Esophagus muscularis mucosa (tissue), 4 donors: ENCODE measurements around the gene PRODH2. TPM values are rescaled to one million over a fixed set of nuclear protein-coding genes. Genes with fewer than 3 reads are reported as not detected.

ENCODE experiments used
- DNase-seq: peaks from one replicate; pipeline ENCODE4 v3.0.0-alpha.2; 2017; ENCODE audit errors: extremely low spot score
- H3K27ac ChIP-seq, 4 donors: fragments of 200-600 bp; sonication (generic); replicated peaks in 1 of 4; 1 replicate in 3 of 4; 2 replicates in 1 of 4; pipeline ENCODE4 v1.5.1; 2016 to 2019; ENCODE audit warnings: mild to moderate bottlenecking in 1 of 4
- H3K27me3 ChIP-seq, 4 donors: fragments of 200-600 bp; sonication (generic); one replicate each; pipeline versions ENCODE4 v1.5.1 to v1.6.0; 2016 to 2019
- H3K36me3 ChIP-seq, 4 donors: fragments of 200-600 bp; sonication (generic); one replicate each; pipeline ENCODE4 v1.5.1; 2016 to 2019
- H3K4me1 ChIP-seq, 4 donors: fragments of 200-600 bp; sonication (generic); one replicate each; pipeline ENCODE4 v1.5.1; 2016 to 2019
- H3K4me3 ChIP-seq, 4 donors: fragments of 200-600 bp; sonication (generic); 1 replicate in 2 of 4; 2 replicates in 2 of 4; pipeline ENCODE4 v1.5.1; 2016 to 2019; ENCODE audit warnings: mild to moderate bottlenecking in 4 of 4, moderate library complexity in 1 of 4
- H3K9me3 ChIP-seq, 4 donors: fragments of 200-600 bp; sonication (generic); 1 replicate in 3 of 4; 2 replicates in 1 of 4; pipeline ENCODE4 v1.5.1; 2016 to 2019
- EP300 ChIP-seq: sonication (generic); formaldehyde crosslinking; IDR thresholded peaks from one replicate; pipeline ENCODE4 v1.6.1; 2017; ENCODE audit warnings: antibody characterized with exemption
- POLR2A ChIP-seq: fragments of 450-650 bp; IDR thresholded peaks from one replicate; pipeline ENCODE4 v1.6.1; 2017; ENCODE audit warnings: antibody characterized with exemption, moderate library complexity, mild to moderate bottlenecking, low read depth
- POLR2AphosphoS5 ChIP-seq, 2 donors: sonication (generic); formaldehyde crosslinking; IDR thresholded peaks; one replicate each; pipeline ENCODE4 v1.6.1; 2017; ENCODE audit warnings: antibody characterized with exemption in 2 of 2
- WGBS: methylation state at CpG from one replicate; pipeline ENCODE4 v1.1.5; 2018; 5-methylcytosine and 5-hydroxymethylcytosine counted together
- intact Hi-C: fragments of 100-400 bp; cut with DNase I; formaldehyde crosslinking; loops from one replicate; pipeline ENCODE4 v1.15.1; 2023
- total RNA-seq, 4 donors: library from RNA; depleted of rRNA; stranded (reverse); fragments of >200 nt; gene quantifications; one replicate each; pipeline versions ENCODE4 v1.1.0 to v1.2.1, GENCODE V29; 2016
- TF ChIP-seq, protein P1 (sequence below), 3 experiments: fragments of 200-600 bp in 2 of 3; fragments of 450-650 bp in 1 of 3; sonication (generic) in 2 of 3; IDR thresholded peaks; one replicate each; pipeline ENCODE4 v1.5.1; 2017 to 2019; ENCODE audit warnings: antibody characterized with exemption in 3 of 3, mild to moderate bottlenecking in 2 of 3, moderate library complexity in 1 of 3

PRODH2 gene, protein sequence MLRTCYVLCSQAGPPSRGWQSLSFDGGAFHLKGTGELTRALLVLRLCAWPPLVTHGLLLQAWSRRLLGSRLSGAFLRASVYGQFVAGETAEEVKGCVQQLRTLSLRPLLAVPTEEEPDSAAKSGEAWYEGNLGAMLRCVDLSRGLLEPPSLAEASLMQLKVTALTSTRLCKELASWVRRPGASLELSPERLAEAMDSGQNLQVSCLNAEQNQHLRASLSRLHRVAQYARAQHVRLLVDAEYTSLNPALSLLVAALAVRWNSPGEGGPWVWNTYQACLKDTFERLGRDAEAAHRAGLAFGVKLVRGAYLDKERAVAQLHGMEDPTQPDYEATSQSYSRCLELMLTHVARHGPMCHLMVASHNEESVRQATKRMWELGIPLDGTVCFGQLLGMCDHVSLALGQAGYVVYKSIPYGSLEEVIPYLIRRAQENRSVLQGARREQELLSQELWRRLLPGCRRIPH
- total RNA-seq, result not detected

DNA sequence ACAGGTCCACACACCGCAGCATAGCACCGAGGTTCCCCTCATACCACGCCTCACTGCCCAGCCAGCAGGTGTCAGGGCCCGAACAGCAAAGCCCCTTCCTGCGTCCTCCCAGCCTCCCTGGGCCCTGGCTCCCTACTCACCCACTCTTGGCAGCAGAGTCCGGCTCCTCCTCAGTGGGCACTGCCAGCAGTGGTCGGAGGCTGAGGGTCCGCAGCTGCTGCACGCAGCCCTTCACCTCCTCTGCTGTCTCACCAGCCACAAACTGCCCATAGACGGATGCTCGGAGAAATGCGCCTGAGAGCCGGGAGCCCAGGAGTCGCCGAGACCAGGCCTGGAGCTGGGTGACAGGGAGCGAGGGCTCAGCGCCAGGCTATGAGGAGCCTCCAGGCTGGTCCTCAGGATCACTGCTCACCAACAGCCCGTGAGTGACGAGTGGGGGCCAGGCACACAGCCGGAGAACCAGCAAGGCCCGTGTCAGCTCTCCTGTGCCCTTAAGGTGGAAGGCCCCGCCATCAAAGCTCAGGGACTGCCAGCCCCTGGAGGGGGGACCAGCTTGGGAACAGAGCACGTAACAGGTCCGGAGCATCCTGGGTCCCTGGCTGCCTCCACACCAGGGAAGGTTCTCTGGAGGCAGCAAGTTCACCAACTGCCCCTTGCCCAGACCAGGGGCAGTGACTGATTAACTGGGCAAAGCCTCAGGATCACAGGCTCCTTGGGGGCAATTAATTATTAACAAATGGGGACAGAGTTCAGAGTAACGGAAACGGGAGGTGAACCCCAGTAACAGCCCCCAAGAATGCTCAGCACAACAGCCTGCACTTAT, at the start of gene PRODH2:
TSS of gene PRODH2 (minus strand) at position 626 of the 823 bp plus-strand sequence. CDS start at position 586, 40 bp downstream.
- TF ChIP-seq, protein P1, sequence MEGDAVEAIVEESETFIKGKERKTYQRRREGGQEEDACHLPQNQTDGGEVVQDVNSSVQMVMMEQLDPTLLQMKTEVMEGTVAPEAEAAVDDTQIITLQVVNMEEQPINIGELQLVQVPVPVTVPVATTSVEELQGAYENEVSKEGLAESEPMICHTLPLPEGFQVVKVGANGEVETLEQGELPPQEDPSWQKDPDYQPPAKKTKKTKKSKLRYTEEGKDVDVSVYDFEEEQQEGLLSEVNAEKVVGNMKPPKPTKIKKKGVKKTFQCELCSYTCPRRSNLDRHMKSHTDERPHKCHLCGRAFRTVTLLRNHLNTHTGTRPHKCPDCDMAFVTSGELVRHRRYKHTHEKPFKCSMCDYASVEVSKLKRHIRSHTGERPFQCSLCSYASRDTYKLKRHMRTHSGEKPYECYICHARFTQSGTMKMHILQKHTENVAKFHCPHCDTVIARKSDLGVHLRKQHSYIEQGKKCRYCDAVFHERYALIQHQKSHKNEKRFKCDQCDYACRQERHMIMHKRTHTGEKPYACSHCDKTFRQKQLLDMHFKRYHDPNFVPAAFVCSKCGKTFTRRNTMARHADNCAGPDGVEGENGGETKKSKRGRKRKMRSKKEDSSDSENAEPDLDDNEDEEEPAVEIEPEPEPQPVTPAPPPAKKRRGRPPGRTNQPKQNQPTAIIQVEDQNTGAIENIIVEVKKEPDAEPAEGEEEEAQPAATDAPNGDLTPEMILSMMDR (IDR thresholded peaks at IDR 0.05), result no peak
- TF ChIP-seq POLR2AphosphoS5 (IDR thresholded peaks at IDR 0.05) (no peak), EP300 (no peak), POLR2A (no peak)
- intact Hi-C loops, result no loop called here
- DNase-seq, result no peak
- Histone ChIP-seq H3K4me1 (no peaks in the 10 kb centered on the region), H3K36me3 (no peaks in the 10 kb centered on the region), H3K9me3 (no peaks in the 10 kb centered on the region), H3K27me3 (peaks cover 0 to 76% (median 0%) of the 10 kb centered on the region in 4 donors), H3K27ac (no peak within 1 kb of the TSS), H3K4me3 (no peak within 1 kb of the TSS)
- WGBS, result 72% methylated on average over 15 of the region's 26 CpGs

DNA sequence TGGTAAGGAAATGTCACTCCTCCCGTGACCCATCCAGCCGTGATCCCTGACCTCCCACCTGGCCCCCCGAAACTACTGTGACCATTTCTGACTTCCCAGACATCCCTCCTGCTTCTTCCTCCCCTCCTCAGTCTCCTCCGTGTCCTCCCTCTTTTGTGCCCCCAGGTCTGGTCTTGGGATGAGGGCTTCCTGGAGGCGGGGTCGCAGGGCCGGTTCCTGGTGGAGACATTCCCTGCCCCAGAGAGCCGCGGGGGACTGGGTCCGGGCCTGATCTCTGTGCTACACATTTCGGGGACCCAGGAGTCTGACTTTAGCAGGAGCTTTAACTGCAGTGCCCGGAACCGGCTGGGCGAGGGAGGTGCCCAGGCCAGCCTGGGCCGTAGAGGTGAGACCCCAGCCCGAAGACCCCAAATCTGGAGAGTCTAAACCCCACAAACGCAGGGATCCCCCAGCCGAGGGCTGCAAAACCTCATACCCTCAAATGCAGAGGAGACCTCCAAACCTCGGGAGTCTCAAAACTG, 49.1 kb upstream of the PRODH2 start:
- Histone ChIP-seq H3K4me3 (no peak overlapping the region), H3K9me3 (no peaks in the 10 kb centered on the region), H3K4me1 (peaks cover 4 to 16% (median 11%) of the 10 kb centered on the region in 4 donors), H3K36me3 (no peaks in the 10 kb centered on the region), H3K27ac (no peak overlapping the region), H3K27me3 (peaks cover under 1 to 79% (median 20%) of the 10 kb centered on the region in 4 donors)
- 60% methylated on average over 18 of the region's 19 CpGs for WGBS
- TF ChIP-seq POLR2AphosphoS5 (IDR thresholded peaks at IDR 0.05) (no peak), POLR2A (no peak), EP300 (no peak)
- TF ChIP-seq, protein P1 (IDR thresholded peaks at IDR 0.05), result no peak
- intact Hi-C loops, result no loop called here
- DNase-seq, result no peak

DNA sequence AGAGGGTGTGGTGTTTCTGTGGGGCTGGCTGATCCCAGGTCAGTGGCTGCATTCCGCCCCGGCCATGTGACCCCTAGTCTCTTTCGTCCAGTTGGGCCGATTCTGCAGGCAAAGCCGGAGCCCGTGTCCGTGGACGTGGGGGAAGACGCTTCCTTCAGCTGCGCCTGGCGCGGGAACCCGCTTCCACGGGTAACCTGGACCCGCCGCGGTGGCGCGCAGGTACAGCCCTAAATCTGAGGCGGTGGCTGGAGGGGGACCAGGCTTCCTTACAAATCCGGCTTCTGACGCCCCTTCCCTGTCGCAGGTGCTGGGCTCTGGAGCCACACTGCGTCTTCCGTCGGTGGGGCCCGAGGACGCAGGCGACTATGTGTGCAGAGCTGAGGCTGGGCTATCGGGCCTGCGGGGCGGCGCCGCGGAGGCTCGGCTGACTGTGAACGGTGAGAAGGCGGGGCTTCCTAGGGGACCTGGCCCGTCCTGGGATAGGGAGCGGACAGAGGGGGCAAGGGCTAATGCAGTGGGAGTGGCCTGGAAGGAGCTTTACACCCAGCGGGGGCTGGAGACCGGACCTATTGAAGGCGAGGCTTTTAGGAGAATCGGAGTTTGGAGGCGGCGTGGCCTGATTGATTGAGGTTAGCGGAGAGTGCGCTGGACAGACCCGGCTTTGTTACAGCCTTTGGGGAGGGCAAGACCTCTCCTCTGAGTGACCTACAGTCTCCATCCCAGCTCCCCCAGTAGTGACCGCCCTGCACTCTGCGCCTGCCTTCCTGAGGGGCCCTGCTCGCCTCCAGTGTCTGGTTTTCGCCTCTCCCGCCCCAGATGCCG, 48.4 kb upstream of the PRODH2 start:
- Histone ChIP-seq H3K4me3 (no peak overlapping the region), H3K9me3 (no peaks in the 10 kb centered on the region), H3K27me3 (peaks cover 4 to 83% (median 25%) of the 10 kb centered on the region in 4 donors), H3K4me1 (peaks cover 11 to 22% (median 18%) of the 10 kb centered on the region in 4 donors), H3K36me3 (no peaks in the 10 kb centered on the region), H3K27ac (no peak overlapping the region)
- DNase-seq, result no peak
- 22% methylated on average over 24 of the region's 55 CpGs for WGBS
- TF ChIP-seq, protein P1 (IDR thresholded peaks at IDR 0.05), result no peak
- no peak for TF ChIP-seq EP300
- TF ChIP-seq POLR2AphosphoS5 (IDR thresholded peaks at IDR 0.05), result no peak
- no peak for TF ChIP-seq POLR2A
- intact Hi-C loops, result no loop called here

DNA sequence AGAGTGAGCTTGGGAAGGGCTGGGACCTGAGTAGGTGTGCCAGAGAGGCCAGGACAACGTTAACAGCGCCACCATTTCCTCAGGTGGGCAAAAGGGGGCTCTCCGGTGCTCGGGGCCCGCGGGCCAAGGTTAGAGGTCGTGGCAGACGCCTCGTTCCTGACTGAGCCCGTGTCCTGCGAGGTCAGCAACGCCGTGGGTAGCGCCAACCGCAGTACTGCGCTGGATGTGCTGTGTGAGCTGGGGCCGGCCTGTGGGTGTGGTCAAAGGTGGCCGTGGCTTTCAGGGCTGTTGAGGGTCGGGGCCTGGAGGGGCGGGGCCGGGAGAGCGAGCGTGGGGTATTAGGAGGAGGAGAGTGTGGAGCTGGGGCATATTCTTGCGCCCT, 47.8 kb upstream of the PRODH2 start:
- WGBS, result 31% methylated on average over 16 of the region's 24 CpGs
- Histone ChIP-seq H3K36me3 (no peaks in the 10 kb centered on the region), H3K9me3 (no peaks in the 10 kb centered on the region), H3K27ac (no peak overlapping the region), H3K4me3 (no peak overlapping the region), H3K27me3 (peaks cover 4 to 85% (median 30%) of the 10 kb centered on the region in 4 donors), H3K4me1 (peaks cover 14 to 25% (median 20%) of the 10 kb centered on the region in 4 donors)
- no peak for DNase-seq
- intact Hi-C loops, result no loop called here
- TF ChIP-seq EP300 (no peak), POLR2AphosphoS5 (IDR thresholded peaks at IDR 0.05) (no peak), POLR2A (no peak)
- TF ChIP-seq, protein P1 (IDR thresholded peaks at IDR 0.05), result no peak
